GM23338 (cell line): ENCODE results near the gene PIGK.

Source experiments
- CTCF ChIP-seq, 2 experiments: fragments of 200-600 bp in 1 of 2; sonication (generic) in 1 of 2; conservative IDR thresholded peaks; 2 replicates each; pipeline versions ENCODE4 v1.5.1 to v1.6.1; 2016 to 2017; ENCODE audit warnings: antibody characterized with exemption in 2 of 2, low read depth in 2 of 2, mild to moderate bottlenecking in 2 of 2, moderate library complexity in 1 of 2
- EZH2 ChIP-seq: fragments of 200-600 bp; sonication (generic); IDR thresholded peaks from one replicate; pipeline ENCODE4 v1.8.0; 2017; ENCODE audit warnings: antibody characterized with exemption, mild to moderate bottlenecking, low read depth; ENCODE audit not compliant: unreplicated experiment
- EZH2phosphoT487 ChIP-seq: fragments of 200-600 bp; sonication (generic); IDR thresholded peaks from one replicate; pipeline ENCODE4 v1.8.1; 2018; ENCODE audit warnings: antibody characterized with exemption; ENCODE audit not compliant: unreplicated experiment
- JUNB ChIP-seq: IDR thresholded peaks from one replicate; pipeline ENCODE4 v1.6.1; 2016; ENCODE audit warnings: antibody characterized with exemption; ENCODE audit not compliant: unreplicated experiment
- POLR2AphosphoS5 ChIP-seq: IDR thresholded peaks from 2 replicates; pipeline ENCODE4 v1.6.1; 2016; ENCODE audit warnings: antibody characterized with exemption, low read depth
- REST ChIP-seq: IDR thresholded peaks from one replicate; pipeline ENCODE4 v1.6.1; 2018; ENCODE audit warnings: antibody characterized with exemption; ENCODE audit not compliant: unreplicated experiment
- ZNF114 ChIP-seq: fragments of 250-450 bp; sonication (Bioruptor Pico); IDR thresholded peaks from 2 replicates; pipeline ENCODE4 v1.5.0; 2020; ENCODE audit warnings: mild to moderate bottlenecking, moderate library complexity
- ZNF331 ChIP-seq: fragments of 250-450 bp; sonication (Bioruptor Pico); IDR thresholded peaks from 2 replicates; pipeline ENCODE4 v1.5.0; 2020; ENCODE audit warnings: low read depth, mild to moderate bottlenecking, moderate library complexity
- ZNF462 ChIP-seq: fragments of 250-450 bp; sonication (Bioruptor Pico); IDR thresholded peaks from 2 replicates; pipeline ENCODE4 v1.5.0; 2020; ENCODE audit warnings: mild to moderate bottlenecking, moderate library complexity

GRCh38 chr1:77170687-77171086, 48.5 kb downstream of the PIGK start:
- TF ChIP-seq REST (no peak), CTCF (conservative IDR thresholded peaks at IDR 0.05; ENCODE audit: low read depth in 2 of 2) (no peak), ZNF114 (CRISPR knock-in tag) (no peak), ZNF331 (CRISPR knock-in tag) (no peak), JUNB (no peak), POLR2AphosphoS5 (no peak), EZH2phosphoT487 (no peak), ZNF462 (no peak), EZH2 (no peak)
